ENCODE measurements around the gene MTHFR. TPM values are rescaled to one million over a fixed set of nuclear protein-coding genes. Genes with fewer than 3 reads are reported as not detected.

The MTHFR gene
- total and polyA plus RNA-seq, 2 of the 8 experiments (the other 6 are each of a cell fraction or from before 2014, with no cell fraction given), result 8.7 to 18.5 TPM

DNA sequence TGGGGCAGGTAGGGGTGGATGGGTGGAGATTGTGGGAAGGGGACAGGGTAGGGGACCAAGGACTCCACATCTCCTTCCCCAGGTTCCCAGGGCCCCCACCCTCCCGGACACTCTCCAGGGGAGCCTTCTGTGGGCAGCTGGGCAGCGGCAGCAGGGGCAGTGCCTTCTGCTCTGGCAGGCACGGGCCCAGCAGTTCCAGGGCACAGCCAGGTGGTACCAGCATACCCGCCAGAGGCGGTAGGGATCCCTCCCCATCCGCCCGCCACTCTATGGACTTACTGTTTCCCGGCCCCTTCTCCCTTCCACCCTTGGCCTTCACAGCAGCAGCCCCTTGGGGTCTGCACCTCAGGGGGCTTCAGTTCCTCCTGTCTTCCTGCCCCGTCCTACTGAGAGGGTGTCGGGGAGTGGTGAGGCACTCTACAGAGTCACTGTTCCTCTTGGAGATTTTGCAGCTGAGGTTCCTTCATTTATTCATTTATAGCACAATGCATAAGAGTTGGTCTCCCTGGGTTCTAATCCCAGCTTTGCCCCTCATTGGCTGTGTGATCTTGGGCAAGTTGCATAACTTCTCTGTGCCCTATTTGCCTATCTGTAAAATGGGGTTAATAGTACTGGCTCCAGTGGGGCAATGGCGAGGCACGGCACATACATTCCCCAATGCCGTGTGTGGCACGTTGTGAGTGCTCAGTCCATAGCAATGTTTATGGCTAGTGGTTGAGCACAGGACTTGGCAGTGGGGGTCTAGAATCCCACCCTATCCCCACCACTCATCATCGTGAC is 26.7 kb downstream of the MTHFR start:
- H3K4me2 ChIP-seq (ENCODE audit: insufficient read depth in 1 of 2, low read depth in 2 of 2, low read length in 2 of 2), result no peak overlapping the region
- H3K14ac ChIP-seq (ENCODE audit: insufficient read length), result no peak overlapping the region
- ChIA-PET POLR2A (ENCODE audit: partially characterized antibody) (interaction anchor here (1.5 kb wide), 1 partner anchor 27 kb away, joined by 4 read pairs; the partner anchor contains the start of genes CLCN6 and MTHFR), CTCF (ENCODE audit: partially characterized antibody) (interaction anchor here (0.9 to 2.9 kb wide), 4 partner anchors 12 to 207 kb away, joined by 3 to 8 read pairs (median 4); no protein-coding TSS in a partner anchor)
- no peak overlapping the region for H2AFZ ChIP-seq (ENCODE audit: low read length)
- H3K23me2 ChIP-seq (ENCODE audit: low read depth, low read length), result no peaks in the 10 kb centered on the region
- DNase-seq (ENCODE audit: low read depth in 1 of 2, low spot score in 2 of 2) (no peak), FAIRE-seq (no peak)
- H2BK12ac ChIP-seq (ENCODE audit: low read depth, low read length), result no peak overlapping the region
- no peaks in the 10 kb centered on the region for H3K36me3 ChIP-seq (ENCODE audit: control insufficient read depth in 2 of 4, insufficient read depth in 4 of 4, low read length in 3 of 4)
- no peak overlapping the region for H4K5ac ChIP-seq (ENCODE audit: insufficient read length, low read depth, low read length)
- WGBS, 2 experiments (ENCODE audit: extremely low coverage in 1 of 2, insufficient coverage in 1 of 2, insufficient read length in 1 of 2, insufficient replicate concordance in 2 of 2, low coverage in 1 of 2, low lambda C conversion rate in 2 of 2, missing lambda C conversion rate in 1 of 2), result 91% methylated on average over 13 of the region's 15 CpGs; no CpG with 5 or more reads in 1 of the 2 experiments
- H2BK5ac ChIP-seq (ENCODE audit: low read depth, low read length), result no peak overlapping the region; the same call in 1 of the 2 replicates
- no peak overlapping the region for H3K18ac ChIP-seq (ENCODE audit: extremely low read depth, low read length)
- no peak overlapping the region for H2BK15ac ChIP-seq (ENCODE audit: low read length)
- no peak overlapping the region for H2BK120ac ChIP-seq (replicated peaks; ENCODE audit: low read depth, low read length)
- H3K23ac ChIP-seq (ENCODE audit: insufficient read length), result no peak overlapping the region
- no peaks in the 10 kb centered on the region for H3K27me3 ChIP-seq (replicated peaks in 1 of 4; ENCODE audit: control insufficient read depth in 3 of 4, extremely low read depth in 1 of 4, insufficient read depth in 3 of 4, low read length in 3 of 4)
- H4K20me1 ChIP-seq (replicated peaks in 1 of 2; ENCODE audit: control insufficient read depth in 1 of 2, insufficient read depth in 2 of 2, low read length in 2 of 2), result no peaks in the 10 kb centered on the region
- no peak overlapping the region for H2AK5ac ChIP-seq (ENCODE audit: low read depth, low read length)
- no peak overlapping the region for H3K27ac ChIP-seq (ENCODE audit: low read depth, low read length)
- no peak overlapping the region for H2BK20ac ChIP-seq (ENCODE audit: low read length)
- no peaks in the 10 kb centered on the region for H3K79me2 ChIP-seq (ENCODE audit: control insufficient read depth in 1 of 2, insufficient read depth in 2 of 2, low read length in 2 of 2)
- H3K9ac ChIP-seq (replicated peaks in 1 of 4; ENCODE audit: extremely low read depth in 1 of 4, low read depth in 3 of 4, low read length in 3 of 4), result no peak overlapping the region; a peak in 1 of 7 replicates
- H3K56ac ChIP-seq (replicated peaks; ENCODE audit: insufficient read length, low read depth, low read length), result no peak overlapping the region
- H3K79me1 ChIP-seq (ENCODE audit: low read depth, low read length), result no peaks in the 10 kb centered on the region
- no peak overlapping the region for H4K91ac ChIP-seq (replicated peaks; ENCODE audit: insufficient read length, low read length)
- no peak overlapping the region for H4K8ac ChIP-seq (ENCODE audit: extremely low read depth, insufficient read depth, low read length)
- no peak overlapping the region for H3K4ac ChIP-seq (replicated peaks; ENCODE audit: insufficient read length, low read depth, low read length)
- H3K4me1 ChIP-seq (replicated peaks in 1 of 4; ENCODE audit: control insufficient read depth in 3 of 4, insufficient read depth in 4 of 4, low read length in 3 of 4), result peaks cover 0 to under 1% (median 0%) of the 10 kb centered on the region in 4 experiments; a peak in 2 of 7 replicates
- TF ChIP-seq POLR2A (IDR thresholded peaks at IDR 0.05; ENCODE audit: control extremely low read depth in 1 of 2, low read depth in 2 of 2, low read length in 2 of 2) (no peak), SIX5 (IDR thresholded peaks at IDR 0.05; ENCODE audit: low read depth, low read length) (no peak), CBX5 (IDR thresholded peaks at IDR 0.05; ENCODE audit: low read depth, low read length) (no peak), EP300 (IDR thresholded peaks at IDR 0.05; ENCODE audit: borderline replicate concordance in 1 of 2, low read depth in 2 of 2, low read length in 2 of 2) (no peak), FOSL1 (IDR thresholded peaks at IDR 0.05; ENCODE audit: insufficient read depth, low read depth, low read length) (no peak), KDM1A (IDR thresholded peaks at IDR 0.05; ENCODE audit: borderline replicate concordance, low read length) (peak; percentile 70; the same call in 1 of the 2 replicates)
- H3K9me3 ChIP-seq (ENCODE audit: insufficient read depth in 2 of 2, low read depth in 1 of 2, low read length in 1 of 2), result no peaks in the 10 kb centered on the region
- H3K4me3 ChIP-seq (ENCODE audit: extremely low read depth in 1 of 4, insufficient read depth in 2 of 4, low read depth in 3 of 4, low read length in 4 of 4), result no peak overlapping the region

Measured in H1 (cell line).